Spleen (tissue), 7 donors: ENCODE data around the gene APOL4.

Source experiments
- POLR2A ChIP-seq, 3 donors: fragments of 450-650 bp; IDR thresholded peaks; one replicate each; pipeline ENCODE4 v1.5.1; 2017; ENCODE audit warnings: antibody characterized with exemption in 3 of 3, mild to moderate bottlenecking in 1 of 3
- TF ChIP-seq, protein P1 (sequence below), 11 experiments: fragments of 200-600 bp in 7 of 11; fragments of 450-650 bp in 4 of 11; sonication (generic) in 4 of 11; IDR thresholded peaks in 8 of 11; conservative IDR thresholded peaks in 3 of 11; 1 replicate in 7 of 11; 2 replicates in 4 of 11; pipeline versions ENCODE4 v1.4.0 to v1.8.0; 2016 to 2021; ENCODE audit warnings: antibody characterized with exemption in 11 of 11, inconsistent platforms in 4 of 11, mild to moderate bottlenecking in 1 of 11
- donor health status: DM: no; HTN: no; CAD: no; lungs with moderate emphysema.
- donor health status: DM: no; HTN: no; CAD: no.
- donor health status: DM: no; HTN: no; CAD: no.

DNA sequence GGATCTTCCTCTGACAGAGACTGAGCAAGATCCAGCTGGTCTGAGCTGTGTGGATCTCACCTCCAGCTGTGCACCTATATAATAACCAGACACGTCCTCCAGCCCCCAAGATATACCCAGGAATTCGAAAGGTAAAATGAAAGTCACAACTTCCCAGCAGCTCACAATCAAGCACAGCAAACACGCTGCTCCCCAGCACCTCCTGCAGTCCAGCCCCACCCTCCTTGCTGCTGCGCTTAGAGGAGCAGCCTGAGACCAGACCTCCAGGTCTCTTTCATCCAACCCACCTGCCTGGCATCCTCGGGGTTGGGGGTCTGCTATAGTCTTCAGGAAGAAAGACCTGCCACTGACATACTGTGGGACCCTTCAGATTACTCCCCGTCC is 3.0 kb upstream of the APOL4 start:
- TF ChIP-seq, protein P1, sequence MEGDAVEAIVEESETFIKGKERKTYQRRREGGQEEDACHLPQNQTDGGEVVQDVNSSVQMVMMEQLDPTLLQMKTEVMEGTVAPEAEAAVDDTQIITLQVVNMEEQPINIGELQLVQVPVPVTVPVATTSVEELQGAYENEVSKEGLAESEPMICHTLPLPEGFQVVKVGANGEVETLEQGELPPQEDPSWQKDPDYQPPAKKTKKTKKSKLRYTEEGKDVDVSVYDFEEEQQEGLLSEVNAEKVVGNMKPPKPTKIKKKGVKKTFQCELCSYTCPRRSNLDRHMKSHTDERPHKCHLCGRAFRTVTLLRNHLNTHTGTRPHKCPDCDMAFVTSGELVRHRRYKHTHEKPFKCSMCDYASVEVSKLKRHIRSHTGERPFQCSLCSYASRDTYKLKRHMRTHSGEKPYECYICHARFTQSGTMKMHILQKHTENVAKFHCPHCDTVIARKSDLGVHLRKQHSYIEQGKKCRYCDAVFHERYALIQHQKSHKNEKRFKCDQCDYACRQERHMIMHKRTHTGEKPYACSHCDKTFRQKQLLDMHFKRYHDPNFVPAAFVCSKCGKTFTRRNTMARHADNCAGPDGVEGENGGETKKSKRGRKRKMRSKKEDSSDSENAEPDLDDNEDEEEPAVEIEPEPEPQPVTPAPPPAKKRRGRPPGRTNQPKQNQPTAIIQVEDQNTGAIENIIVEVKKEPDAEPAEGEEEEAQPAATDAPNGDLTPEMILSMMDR (IDR thresholded peaks at IDR 0.05 in 8 of 11, conservative IDR thresholded peaks at IDR 0.05 in 3 of 11): no peak
- TF ChIP-seq POLR2A (IDR thresholded peaks at IDR 0.05): no peak
